ENCODE results near the gene MAP1S.

Gene MAP1S

DNA sequence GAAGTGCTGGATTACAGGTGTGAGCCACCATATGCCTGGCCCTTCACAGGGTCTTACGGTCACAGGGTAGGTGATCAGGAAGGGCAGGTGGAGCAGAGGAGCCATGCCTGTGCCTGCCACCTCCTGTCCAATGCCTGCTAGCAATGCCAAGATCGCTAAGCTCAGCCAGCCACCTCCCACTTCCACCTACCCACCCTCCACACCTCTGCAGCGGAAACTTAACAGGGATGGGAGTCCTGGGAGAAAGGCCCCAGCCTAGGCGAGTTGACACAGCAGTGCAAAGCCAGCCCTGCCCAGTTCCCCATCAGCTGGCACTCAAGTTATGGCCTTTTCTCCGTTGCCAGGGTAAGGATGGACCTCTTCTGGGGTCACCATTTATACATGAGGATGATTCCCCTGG, 16.1 kb downstream of the MAP1S start:
- DNase-seq (ENCODE audit: low spot score), result no peak

DNA sequence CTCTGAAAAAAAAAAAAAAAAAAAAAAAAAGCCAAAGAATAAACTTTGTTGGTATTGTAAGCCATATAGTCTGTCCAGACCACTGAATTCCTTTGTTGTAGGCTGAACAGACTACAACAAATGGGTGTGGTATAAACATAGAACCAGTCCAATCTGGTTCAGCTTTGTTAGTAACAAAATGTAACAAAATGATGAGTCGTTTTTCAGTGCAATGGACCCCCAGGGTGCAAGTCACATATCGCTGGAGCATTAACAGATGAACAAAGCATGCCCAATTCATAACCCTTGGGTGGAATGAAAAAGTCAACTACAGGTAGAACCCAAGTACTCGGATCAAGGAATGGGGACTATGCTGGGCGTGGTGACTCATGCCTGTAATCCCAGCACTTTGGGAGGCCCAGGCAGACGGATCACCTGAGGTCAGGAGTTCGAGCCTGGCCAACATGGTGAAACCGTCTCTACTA, 18.4 kb downstream of the MAP1S start:
- DNase-seq (ENCODE audit: low spot score), result peak; percentile 60

DNA sequence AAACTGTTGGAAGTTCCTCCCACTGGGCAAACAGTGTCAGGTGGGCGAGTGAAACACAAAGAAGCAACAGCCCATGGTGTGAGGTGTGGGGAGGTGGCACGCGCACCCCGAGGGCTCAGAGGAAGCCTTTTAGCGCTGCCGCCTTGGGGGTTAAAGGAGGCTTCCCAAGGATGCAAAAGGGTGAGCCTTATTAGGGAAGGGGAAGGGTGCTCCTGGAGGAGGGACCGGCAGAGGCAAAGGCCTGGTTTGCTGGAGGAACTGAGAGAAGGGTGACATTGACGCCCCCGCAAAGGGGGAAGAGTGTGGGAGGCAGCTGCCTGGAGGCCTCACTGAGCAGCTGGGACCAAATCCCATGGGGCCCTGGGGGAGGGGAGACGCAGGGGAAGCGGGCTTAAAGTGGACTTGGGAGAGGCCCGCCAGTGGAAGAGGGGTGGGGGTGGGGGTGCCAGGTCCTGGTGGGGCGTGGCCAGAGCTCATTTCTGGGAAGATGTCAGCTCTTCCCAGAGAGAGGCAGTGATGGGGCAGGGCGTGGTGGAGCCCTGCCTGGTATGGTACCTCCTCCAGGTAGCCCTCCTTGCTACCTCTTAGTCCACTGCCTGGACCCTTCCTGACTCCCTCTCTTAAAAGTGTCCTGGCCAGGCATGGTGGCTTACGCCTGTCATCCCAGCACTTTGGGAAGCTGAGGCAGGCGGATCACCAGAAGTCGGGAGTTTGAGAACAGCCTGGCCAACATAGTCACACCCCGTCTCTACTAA, 20.0 kb downstream of the MAP1S start:
- no peak for DNase-seq (ENCODE audit: low spot score)

DNA sequence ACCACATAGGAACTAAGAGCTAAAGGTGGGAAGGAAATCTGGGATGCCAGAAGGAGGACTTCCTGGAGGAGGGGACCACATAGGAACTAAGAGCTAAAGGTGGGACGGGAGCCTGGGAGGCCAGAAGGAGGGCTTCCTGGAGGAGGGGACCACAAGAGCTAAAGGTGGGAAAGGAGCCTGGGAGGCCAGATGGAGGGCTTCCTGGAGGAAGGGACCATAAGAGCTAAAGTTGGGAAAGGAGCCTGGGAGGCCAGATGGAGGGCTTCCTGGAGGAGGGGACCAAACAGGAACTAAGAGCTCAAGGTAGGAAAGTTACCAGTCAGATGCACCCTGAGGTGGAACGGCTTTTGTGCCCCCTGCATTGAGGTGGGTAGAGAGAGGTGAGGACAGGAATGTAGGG, 22.2 kb downstream of the MAP1S start:
- DNase-seq (ENCODE audit: low spot score), result no peak

DNA sequence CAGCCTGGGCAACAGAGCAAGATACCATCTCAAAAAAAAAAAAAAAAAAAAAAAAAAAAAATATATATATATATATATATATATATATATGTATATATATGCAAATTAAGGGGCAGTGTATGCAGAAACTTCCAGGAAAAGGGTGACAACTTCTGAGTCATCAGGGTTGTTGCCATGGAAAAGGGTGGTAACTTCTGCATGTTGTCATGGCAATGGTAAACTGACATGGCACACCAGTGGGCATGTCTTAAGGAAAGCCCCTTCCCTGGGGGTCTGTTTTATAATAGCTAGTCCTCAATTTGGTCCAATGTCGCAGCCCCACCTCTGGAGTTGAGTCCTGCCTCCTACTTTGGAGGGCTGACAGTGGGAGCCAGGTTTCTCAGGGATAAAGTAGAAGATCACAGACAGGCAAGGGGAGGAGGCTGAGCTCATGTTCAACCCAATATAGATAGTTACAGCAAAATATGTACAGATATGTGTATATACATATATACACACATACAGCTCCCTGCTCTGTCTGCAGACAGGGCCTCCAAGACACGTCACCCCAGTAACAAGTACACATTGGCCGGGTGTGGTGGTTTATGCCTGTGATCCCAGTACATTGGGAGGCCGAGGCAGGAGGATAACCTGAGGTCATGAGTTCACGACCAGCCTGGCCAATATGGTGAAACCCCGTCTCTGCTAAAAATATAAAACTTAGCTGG, 24.7 kb downstream of the MAP1S start:
- peak; percentile 46 for DNase-seq (ENCODE audit: low spot score)

DNA sequence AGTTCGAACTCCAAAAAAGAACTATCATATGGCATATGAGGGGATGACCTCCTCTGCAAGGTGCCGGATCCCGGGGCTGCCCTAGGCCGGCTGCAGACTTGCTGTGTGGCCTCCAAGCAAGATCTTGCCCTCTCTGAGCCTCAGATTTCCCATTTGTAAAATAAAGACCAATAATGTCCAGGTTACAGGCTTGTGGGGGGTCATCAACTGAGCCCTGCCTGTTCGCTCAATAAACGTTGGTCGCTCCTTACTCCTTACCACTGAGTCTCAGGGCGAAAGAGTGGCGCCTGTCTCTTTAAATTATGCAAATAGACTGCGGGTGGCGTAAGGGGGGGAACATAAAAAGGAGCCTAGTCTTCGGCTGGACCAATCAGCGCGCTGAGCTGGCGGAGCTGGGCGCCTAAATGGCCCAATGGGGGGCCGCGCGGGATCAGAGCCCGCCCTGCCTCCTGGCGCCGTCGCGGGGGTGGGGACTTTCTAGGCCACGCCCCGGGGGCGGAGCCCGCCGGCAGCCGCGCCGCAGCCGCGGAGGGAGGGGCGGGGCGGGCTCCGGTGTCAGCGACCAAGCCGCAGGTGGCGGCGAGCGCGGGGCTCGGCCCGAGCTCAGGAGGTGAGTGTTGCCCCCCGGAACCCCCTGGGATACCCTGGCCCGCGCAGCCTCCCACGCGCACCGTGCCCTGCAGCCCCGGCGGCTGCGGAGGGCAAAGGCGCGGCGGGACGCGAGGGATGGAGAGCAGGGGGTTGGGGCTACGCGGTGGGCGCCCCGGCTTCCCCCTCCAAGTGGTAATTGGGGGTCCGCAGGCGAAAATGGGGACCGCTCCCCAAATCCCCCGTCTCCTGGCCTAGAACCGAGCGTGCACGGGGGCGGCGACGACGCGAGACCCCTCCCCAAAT, 28.2 kb downstream of the MAP1S start:
- DNase-seq (ENCODE audit: low spot score), result peak; percentile 91

DNA sequence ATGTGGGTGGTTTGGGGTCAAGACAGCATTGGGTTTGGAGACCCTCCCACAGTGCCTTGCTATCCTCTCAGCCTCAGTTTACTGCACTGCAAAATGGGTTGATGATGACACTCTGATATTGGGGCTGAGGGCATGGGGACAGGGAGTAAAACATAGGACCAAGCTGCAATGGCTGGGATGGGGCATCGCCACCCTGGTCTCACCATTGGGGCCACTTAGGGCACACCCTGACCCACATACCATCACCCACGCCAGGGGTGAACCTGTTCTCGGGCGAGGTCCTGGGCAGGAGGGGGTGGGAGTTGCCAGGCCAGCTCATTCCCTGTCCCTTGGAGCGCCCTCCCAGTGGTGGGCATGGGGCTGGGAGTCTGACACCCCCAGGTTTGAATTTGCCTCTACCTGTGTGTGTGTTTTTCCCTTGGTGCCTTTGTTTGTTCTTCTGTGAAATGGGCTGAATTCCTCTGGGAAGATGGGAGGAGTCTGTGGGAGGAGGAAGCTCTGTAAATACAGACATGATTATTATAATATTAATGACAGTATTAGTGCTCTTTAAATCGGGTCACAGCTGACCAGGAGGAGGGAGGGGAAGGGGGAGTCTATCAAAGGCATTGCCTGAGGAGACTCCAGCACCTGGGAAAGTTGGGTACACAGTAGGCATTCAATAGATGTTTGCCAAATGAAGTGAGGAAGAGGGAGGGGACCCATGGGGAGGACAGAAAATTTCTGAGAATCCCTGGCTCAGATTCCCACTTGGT, 29.8 kb downstream of the MAP1S start:
- DNase-seq (ENCODE audit: low spot score), result no peak

DNA sequence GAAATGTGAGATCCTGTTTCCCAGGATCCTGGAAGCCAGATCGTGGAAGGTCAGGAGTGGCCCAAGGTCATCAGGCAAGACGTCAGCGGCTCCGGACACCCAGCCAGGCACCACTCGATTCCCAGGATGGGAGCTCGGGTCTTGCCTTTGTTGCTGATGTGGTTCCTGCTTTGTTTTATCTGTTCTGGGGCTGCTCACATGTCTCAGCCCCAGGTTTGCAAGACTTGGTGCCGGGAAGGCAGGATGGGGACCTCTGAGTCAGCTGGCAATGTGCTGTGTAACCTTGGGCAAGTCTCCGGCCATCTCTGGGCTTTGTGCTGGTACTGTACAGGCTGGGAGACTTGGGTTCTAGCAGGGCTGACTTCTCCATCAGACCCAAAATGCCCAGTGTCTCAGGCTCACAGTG, 30.6 kb downstream of the MAP1S start:
- no peak for DNase-seq (ENCODE audit: low spot score)

DNA sequence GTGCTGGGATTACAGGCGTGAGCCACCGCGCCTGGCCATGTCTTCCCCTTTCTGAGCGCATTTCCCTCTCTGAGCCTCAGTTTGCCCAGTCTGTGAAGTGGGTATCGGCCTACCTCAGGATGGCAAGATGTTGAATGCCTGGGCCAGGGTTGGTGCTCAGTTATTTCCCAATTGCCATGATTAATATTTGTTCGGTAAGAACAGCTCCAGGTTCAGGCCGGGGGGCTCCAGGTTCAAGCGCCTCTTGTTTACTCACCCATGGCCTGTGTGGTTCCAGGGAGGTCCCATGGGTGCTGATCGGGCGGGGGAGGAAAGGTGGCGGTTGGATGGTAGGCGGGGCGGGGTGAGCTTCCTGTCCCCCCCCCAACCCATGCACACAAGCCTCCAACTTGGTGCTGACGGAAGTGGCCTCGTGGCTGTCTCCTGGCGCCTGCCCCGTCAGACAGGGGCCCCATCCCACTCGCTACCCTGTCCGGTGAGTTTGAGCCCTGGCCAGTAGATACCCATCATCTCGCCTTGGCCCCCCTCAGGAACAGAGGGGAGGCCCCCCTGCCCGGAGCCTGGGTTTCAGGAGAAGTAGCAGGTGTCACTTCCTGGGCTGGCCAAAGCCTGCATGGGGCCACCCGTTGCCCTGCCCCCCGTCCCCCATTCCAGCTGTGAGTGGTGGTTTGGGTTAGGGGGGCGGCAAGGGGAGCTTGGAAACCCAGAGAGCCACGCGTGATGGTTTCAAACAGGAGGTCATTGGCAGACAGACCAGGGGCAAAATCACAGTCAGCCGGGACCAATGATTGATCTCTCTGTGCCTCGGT, 32.0 kb downstream of the MAP1S start, which contains the start of gene FCHO1:
Gene FCHO1 (plus strand): TSS at position 375 of the 809 bp plus-strand sequence. CDS start 3,688 bp downstream, outside the sequence.
- DNase-seq (ENCODE audit: low spot score), result no peak

DNA sequence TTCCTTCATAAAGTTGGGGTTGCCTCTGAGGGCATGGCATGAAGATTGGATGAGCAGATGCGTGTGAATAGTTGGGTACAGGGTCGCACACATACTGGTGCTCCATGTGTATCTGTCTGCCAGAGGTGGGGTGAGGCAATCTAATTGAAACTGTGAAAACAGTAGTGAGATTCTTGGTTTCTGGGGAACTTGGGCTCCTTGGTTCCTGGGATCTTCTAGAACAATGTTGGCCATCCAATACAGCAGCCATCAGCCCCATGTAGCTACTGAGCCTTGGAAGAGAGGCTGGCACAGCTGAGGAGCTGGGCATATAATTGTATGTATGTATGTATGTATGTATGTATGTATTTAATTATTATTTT, 32.6 kb downstream of the MAP1S start:
- DNase-seq (ENCODE audit: low spot score), result no peak

DNA sequence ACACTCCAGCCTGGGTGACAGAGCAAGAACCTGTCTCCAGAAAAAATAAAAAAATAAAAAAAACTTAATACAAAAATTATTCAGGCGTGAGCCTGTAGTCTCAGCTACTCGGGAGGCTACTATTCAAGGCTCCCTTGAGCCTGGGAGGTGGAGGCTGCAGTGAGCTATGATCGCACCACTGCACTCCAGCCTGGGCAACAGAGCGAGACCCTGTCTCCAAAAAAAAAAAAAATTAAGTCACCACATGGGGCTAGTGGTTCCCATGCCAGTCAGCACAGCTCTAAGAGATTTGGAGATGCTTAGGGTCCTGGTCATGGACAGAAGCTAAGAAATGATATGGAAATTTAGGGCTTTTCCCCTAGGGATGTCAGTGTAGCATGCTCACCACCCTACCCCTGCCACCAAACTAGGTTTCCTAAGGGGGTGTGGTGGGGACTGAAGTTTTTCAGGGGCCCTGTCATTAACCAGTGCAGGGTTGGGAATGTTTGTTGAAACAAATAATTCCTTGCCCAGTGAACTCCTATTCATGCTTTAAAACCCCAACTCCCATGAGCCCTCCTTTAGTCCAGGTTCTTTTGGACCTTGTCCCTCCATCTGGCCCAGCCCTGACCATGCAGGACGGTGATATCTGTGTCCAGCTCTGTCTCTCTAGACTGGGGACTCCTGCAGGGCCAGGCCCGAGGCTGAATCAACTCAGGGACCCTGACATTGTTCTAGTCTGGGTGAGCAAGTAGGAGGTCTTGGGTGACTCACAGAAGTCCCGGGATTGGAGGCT, 33.8 kb downstream of the MAP1S start:
- DNase-seq (ENCODE audit: low spot score), result no peak

DNA sequence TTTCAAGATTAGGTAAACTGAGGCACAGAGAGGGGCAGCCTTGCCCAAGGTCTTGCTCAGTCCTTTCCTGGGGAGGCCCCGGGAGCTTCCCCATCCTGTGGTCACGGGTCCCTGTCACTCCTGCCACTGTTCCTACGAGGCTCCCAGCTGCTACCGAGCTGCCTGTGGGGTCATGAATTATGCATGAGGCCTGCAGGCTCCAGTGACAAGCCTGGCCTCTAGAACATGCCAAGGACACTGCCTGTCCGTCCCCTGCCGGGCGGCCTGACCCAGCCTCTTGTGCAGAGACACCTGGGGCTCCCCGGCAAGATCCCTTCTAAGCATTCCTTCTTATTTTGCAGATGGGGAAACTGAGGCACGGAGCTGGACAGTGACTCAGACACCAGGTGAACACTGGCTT, 34.7 kb downstream of the MAP1S start:
- DNase-seq (ENCODE audit: low spot score), result peak; percentile 26

DNA sequence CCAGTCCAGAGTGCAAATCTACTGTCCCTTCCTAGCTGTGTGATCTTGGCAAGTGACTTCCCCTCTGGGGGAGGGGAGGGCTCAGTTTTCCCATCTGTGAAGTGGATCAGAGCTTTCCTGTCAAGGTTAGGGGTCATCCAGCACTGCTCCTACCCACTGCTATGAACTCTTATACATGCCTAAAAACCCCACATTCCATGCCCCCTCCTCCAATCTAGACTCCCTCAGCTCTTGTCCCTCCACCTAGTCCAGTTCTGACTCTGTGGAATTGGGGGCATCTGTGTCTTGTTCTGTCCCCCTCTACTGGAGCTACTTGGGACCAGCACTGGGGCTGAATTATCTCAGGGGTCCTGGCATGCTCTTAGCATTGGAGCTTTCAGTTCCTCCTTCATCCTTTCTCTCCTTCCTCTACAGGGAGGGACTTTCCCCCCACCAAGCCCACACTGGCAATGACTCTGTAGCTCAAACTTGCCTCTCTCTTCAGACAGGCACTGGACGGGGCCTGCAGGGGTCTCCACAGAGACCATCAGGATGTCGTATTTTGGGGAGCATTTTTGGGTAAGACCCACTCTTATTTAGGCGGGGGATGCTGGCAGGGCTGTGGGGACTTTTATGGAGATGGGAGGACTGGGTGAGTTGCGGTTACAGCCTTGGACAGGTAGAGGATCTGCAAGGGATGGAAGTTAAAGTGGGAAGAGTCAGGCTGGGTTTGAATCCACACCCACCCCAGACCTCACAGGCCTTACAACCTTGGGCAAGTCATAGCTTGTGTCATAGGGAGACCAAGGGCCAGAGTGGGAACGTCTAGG, 35.6 kb downstream of the MAP1S start:
- DNase-seq (ENCODE audit: low spot score), result no peak

DNA sequence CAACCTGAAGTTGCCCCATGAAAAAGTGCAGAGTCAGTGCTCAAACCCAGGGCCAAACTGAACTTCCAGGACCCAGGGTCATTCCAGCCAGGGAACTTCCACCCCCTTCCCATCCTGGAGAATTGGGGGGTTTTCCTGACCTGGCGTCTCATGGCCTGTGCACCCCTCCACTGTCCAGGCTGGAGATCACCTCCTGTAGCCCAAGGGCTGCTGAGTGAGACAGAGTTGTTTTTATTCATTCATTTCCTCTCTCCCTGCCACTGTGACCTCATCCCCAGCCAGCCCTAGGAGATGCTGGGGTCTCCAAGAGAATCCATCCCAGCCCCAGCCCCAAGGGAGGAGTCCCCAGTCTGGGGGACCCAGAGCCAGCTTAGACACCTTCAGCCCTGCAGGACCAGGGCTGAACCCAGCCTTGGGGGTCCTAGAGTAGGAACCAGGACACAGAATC, 36.2 kb downstream of the MAP1S start:
- DNase-seq (ENCODE audit: low spot score), result no peak

DNA sequence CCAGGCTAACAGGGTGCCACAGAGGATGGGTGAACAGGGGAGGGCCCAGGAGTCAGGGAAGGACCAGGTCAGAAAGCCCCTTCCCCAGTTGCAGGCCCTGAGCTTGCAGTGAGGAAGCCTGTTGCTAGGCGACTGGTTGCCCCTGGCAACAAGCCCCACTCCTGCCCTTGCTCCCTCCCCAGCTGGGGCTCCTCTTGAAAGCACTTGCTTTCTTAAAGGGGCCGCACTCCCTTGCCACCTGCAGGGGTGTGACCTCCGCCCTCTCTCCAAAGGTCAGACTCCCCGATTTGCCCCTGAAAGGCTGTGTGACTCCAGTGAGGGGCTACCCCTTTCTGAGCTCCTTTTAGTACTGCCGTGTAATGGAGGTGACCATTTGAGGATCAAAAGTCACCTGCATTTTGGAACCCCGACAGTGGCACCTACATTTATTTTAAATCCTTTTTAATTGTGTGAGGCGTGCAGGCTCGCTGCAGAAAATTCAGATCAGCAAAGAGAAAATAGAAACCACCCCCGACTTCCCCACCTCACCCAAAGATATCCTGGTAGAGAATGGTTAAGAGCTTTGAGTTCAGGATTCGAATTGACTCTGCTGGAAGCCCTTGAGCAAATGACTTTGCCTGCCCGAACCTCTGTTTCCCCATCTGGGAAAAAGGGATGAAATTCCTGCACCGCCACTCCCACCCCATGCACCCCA, 36.8 kb downstream of the MAP1S start:
- DNase-seq (ENCODE audit: low spot score), result peak; percentile 21

DNA sequence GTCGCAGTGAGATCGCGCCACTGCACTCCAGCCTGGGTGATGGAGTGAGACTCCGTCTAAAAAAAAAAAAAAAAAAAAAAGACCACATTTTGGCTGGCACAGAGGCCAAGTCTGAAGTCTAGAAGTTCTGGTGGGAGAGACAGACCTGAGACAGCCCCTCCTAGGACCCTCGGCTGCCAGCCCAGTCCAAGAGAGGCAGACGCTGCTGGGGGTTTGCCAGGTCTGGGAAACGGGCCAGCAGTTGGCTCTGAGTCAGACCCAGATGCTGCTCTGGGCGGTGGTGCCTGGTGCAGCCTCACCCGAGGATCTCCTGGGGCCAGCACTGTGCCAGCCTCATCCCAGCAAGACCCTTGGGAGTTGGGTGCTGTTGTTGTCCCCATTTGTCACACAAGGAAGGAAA, 37.8 kb downstream of the MAP1S start:
- DNase-seq (ENCODE audit: low spot score), result peak; percentile 50

DNA sequence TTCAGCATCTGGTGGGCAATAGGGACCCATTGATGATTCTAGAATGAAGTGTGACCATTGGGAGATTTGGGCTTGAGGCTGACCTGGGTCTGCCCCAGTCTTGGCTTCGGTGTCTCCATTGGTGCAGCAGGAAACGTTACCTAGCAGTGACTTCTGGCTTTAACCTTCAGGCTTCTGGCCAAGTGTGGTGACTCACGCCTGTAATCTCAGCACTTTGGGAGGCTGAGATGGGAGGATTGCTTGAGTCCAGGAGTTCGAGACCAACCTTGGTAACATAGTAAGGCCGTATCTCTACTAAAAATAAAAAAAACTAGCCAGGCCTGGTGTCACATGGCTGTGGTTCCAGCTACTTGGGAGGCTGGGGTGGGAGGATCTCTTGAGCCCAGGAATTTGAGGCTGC, 39.2 kb downstream of the MAP1S start:
- DNase-seq (ENCODE audit: low spot score), result no peak

DNA sequence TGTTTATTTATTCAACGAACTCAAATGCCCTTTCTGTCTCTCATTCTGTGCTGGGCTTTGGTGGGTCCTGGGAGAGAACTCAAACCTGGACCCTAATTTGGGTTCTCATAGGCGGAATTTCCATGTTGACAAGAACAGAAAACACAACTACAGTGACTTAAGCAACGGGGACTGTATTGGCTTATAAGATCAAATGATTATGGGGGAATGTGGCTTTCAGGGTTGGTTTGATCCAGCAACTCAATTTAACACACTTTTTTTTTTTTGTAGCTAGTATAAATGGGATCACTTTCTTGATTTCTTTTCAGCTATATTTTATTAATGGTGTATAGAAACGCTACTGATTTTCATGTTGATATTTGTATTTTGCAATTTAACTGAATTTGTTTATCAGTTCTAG, 41.9 kb downstream of the MAP1S start:
- no peak for DNase-seq (ENCODE audit: low spot score)

Data from kidney tubule cell (primary cell).